ENCODE results near the gene SYK. TPM values are rescaled to one million over a fixed set of nuclear protein-coding genes. Genes with fewer than 3 reads are reported as not detected.
"Not testable (repeated sequence)": the region's sequence is repeated elsewhere in the genome, so short reads cannot be mapped to it uniquely, and the experiment has no call there.

Gene SYK
- total RNA-seq, 4 donors from 2014 or later = 7.0 to 16.6 (median 8.7) TPM

GRCh38 chr9:90787771-90788460 lies 13.7 kb upstream of the SYK start:
- Histone ChIP-seq H3K9me3 (no peaks in the 10 kb centered on the region), H3K27ac (replicated peaks in 1 of 4) (no peak overlapping the region), H3K4me3 (no peak overlapping the region), H3K27me3 (peaks cover 0 to 8% (median 0%) of the 10 kb centered on the region in 4 donors), H3K4me1 (peaks cover 0 to 5% (median 0%) of the 10 kb centered on the region in 4 donors), H3K36me3 (no peaks in the 10 kb centered on the region)
- TF ChIP-seq EP300 (IDR thresholded peaks at IDR 0.05) (no peak), POLR2A (IDR thresholded peaks at IDR 0.05; ENCODE audit: low read depth) (no peak), POLR2AphosphoS5 (IDR thresholded peaks at IDR 0.05) (no peak)
- TF ChIP-seq, protein P1, sequence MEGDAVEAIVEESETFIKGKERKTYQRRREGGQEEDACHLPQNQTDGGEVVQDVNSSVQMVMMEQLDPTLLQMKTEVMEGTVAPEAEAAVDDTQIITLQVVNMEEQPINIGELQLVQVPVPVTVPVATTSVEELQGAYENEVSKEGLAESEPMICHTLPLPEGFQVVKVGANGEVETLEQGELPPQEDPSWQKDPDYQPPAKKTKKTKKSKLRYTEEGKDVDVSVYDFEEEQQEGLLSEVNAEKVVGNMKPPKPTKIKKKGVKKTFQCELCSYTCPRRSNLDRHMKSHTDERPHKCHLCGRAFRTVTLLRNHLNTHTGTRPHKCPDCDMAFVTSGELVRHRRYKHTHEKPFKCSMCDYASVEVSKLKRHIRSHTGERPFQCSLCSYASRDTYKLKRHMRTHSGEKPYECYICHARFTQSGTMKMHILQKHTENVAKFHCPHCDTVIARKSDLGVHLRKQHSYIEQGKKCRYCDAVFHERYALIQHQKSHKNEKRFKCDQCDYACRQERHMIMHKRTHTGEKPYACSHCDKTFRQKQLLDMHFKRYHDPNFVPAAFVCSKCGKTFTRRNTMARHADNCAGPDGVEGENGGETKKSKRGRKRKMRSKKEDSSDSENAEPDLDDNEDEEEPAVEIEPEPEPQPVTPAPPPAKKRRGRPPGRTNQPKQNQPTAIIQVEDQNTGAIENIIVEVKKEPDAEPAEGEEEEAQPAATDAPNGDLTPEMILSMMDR (IDR thresholded peaks at IDR 0.05) = no peak
- intact Hi-C loops (cut with DNase I) = no loop called here
- DNase-seq (ENCODE audit: extremely low spot score) = no peak
- 59% methylated on average over 4 of the region's 4 CpGs for WGBS

- H3K27me3 ChIP-seq; intact Hi-C loops (cut with DNase I); H3K4me3 ChIP-seq; H3K27ac ChIP-seq (replicated peaks in 1 of 4); H3K4me1 ChIP-seq; H3K36me3 ChIP-seq; H3K9me3 ChIP-seq; DNase-seq (ENCODE audit: extremely low spot score): not testable (repeated sequence)
- WGBS = 75% methylated on average over 1 of the region's 1 CpG
These were observed 13.1 kb upstream of the SYK start for GRCh38 chr9:90788527-90788926.

DNA sequence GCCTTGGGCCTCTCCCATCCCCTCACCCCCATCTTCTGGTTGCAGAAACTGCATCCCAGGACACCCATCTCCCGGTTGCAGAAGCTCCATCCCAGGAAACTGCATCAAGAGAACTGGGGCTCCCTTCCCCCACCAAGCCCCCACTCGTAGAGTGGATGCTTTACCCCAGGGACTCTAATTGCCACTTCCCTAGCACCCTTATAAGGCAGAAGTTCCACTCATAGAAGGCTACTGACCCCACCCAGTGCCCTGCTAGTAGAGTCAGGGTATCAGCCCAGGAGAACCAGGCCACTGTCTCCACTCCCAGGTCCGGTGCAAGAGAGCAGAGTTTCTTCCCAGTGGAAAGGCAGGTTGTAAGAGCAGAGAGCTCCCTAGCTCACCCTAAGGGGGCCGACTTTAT lies 12.2 kb upstream of the SYK start:
- no peak for TF ChIP-seq EP300 (IDR thresholded peaks at IDR 0.05)
- TF ChIP-seq POLR2A (IDR thresholded peaks at IDR 0.05; ENCODE audit: low read depth) = no peak
- TF ChIP-seq, protein P1 (IDR thresholded peaks at IDR 0.05) = no peak
- no peak for TF ChIP-seq POLR2AphosphoS5 (IDR thresholded peaks at IDR 0.05)
- intact Hi-C loops (cut with DNase I) = no loop called here
- no peaks in the 10 kb centered on the region for H3K36me3 ChIP-seq
- H3K4me1 ChIP-seq = no peaks in the 10 kb centered on the region
- H3K4me3 ChIP-seq = no peak overlapping the region
- H3K27ac ChIP-seq (replicated peaks in 1 of 4) = no peak overlapping the region
- H3K9me3 ChIP-seq = no peaks in the 10 kb centered on the region
- peaks cover 0 to 8% (median 0%) of the 10 kb centered on the region in 4 donors for H3K27me3 ChIP-seq
- WGBS = 80% methylated on average over 4 of the region's 4 CpGs
- no peak for DNase-seq (ENCODE audit: extremely low spot score)

GRCh38 chr9:90789862-90790261 lies 11.8 kb upstream of the SYK start:
- no peak for TF ChIP-seq EP300 (IDR thresholded peaks at IDR 0.05)
- Histone ChIP-seq H3K27ac (replicated peaks in 1 of 4) (no peak overlapping the region), H3K27me3 (peaks cover 0 to 8% (median 0%) of the 10 kb centered on the region in 4 donors), H3K4me3 (no peak overlapping the region), H3K9me3 (no peaks in the 10 kb centered on the region), H3K4me1 (no peaks in the 10 kb centered on the region), H3K36me3 (no peaks in the 10 kb centered on the region)
- intact Hi-C loops (cut with DNase I) = no loop called here
- WGBS = 53% methylated on average over 4 of the region's 4 CpGs
- DNase-seq (ENCODE audit: extremely low spot score) = no peak

- H3K27me3 ChIP-seq; H3K4me1 ChIP-seq; DNase-seq (ENCODE audit: extremely low spot score); H3K27ac ChIP-seq (replicated peaks in 1 of 4); H3K4me3 ChIP-seq; intact Hi-C loops (cut with DNase I); H3K9me3 ChIP-seq; H3K36me3 ChIP-seq: not testable (repeated sequence)
- 90% methylated on average over 2 of the region's 3 CpGs for WGBS
These were observed 8.6 kb upstream of the SYK start for GRCh38 chr9:90793024-90793423.

- intact Hi-C loops (cut with DNase I) = no loop called here
- peaks cover 0 to 9% (median 0%) of the 10 kb centered on the region in 4 donors for H3K27me3 ChIP-seq
- H3K36me3 ChIP-seq = no peaks in the 10 kb centered on the region
- no peak overlapping the region for H3K4me3 ChIP-seq
- DNase-seq (ENCODE audit: extremely low spot score) = no peak
- H3K4me1 ChIP-seq = no peaks in the 10 kb centered on the region
- no peak for TF ChIP-seq POLR2AphosphoS5 (IDR thresholded peaks at IDR 0.05)
- TF ChIP-seq, protein P1 (IDR thresholded peaks at IDR 0.05) = no peak
- no peak for TF ChIP-seq POLR2A (IDR thresholded peaks at IDR 0.05; ENCODE audit: low read depth)
- 92% methylated on average over 2 of the region's 2 CpGs for WGBS
- no peak overlapping the region for H3K27ac ChIP-seq (replicated peaks in 1 of 4)
- H3K9me3 ChIP-seq = no peaks in the 10 kb centered on the region
These were observed 7.9 kb upstream of the SYK start for GRCh38 chr9:90793729-90794128.
